Measurements from ENCODE around the gene CCDC85A.

Gene CCDC85A

DNA sequence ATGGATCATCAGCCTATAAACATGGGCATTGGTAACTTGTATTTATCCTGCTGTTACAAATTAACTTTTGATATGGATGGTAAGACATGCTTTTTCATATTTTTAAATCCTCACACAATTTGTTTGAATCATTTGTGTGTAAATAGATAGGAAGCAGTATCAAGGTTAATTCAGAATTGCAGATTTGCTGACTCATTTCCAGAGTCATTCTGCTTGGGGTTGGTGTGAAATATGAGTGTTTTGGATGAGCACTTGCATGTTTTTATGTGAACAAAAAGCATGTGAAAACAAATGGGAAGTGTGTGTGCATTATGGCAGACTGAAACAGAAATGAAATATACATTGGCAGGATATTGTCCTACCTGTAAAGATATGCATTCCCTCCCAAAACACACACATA, 11.8 kb downstream of the CCDC85A start:
- no peak for DNase-seq

DNA sequence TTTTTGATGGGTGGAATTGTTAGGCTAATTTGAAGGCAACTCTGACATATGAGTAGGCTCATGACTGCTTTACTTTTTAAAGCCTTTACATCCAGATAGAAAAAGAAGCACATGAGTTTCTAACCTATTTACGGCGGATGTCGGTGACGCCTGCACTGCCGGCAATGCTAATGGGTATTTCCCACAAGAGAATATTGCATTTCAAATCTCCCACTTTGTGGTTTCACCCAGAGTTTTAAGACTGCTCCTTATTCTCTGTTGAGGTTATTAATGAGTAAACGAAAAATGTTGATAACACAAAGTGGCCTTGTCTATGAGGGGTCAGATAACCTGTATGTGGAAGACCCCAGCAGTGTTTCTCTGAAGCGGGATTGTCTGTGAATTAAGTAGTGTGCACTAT, 14.0 kb downstream of the CCDC85A start:
- no peak for DNase-seq

DNA sequence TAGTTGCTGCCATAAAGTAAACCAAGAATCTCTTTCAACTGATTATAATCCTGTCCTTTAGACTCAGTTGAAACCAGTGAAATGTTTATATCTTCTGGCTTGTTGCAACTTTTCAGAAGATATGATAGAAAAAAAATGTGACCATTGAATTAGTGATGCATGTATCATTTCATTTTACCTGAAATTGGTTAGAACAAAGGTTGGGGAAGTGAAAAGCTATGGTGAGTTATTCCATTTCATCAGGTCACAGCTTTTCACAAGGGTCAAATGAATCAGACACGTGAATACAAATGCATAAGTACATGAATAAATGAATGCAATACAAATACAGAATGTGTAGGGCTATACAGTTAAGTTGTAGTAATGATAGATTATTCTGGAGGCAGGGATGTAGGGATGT, 15.1 kb downstream of the CCDC85A start:
- no peak for DNase-seq

DNA sequence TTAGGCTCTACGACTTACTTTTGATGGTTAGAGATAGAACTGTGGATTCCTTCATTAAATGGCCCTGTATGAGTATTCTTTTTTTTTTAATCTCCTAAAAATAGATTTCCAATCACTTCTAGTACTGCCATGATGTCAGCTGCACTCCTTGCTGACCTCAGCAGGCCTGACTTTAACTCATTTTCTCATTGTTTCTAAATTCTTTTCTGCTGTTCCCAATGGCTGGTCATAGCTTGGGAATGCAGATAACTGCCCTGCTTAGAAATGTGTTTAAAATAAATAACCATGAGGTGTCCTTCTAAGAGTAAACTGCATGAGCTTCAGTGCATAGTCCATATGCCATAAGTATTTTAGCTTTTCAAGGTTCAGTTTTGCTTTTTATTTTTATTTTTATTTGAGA, 15.7 kb downstream of the CCDC85A start:
- DNase-seq, result peak; percentile 64

DNA sequence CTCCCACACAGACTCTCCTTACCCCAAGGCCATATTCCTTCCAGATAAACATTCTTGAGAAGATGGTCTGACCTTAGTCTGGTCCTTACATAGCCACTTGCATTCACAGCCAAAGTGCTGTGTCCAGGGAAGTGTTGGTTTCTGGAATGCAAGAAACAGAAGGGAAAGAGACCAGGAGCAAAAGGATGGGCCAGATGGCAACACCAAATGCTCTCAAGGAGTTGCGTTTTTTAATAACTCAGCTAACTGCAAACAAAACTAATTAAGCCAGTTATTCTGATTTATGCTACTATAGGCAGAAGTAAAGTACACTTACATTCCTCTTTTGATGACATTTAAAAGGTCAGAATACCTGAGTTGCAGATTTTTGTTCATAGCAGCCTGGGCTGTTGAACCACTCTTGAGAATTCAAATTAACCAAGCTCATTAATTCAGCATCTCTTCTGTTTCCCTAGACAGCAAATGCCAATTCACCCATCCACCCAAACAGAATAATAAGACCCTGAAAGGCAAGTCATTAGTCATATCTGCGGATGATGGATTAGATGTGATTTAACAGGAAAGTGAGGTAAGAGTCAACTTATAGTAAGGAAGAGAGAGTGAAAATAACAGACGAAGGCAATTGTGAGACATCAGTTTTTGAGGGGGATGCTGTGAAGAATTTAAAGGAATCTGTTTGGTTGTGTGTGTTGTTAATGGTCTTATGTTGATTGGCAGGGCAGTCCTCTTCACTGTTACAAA, 18.8 kb downstream of the CCDC85A start:
- DNase-seq, result no peak

DNA sequence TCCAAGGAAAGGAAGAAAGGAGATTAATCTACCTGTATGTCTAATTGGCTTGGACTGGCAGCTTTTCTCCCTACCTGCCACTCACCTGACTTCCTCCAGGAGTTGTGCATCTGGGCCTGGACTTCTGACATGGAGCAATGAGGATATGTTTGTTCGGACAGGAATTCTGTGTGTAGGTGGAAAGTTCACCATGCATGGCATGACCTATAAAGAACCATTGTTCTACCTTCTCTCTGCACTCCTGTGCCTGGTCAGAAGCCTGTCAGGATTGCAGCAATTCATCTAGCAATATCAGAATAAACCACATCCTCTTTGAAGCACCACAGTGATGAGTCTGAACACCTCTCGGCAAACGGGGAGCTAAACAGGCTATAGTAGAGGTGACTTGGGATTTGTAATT, 20.8 kb downstream of the CCDC85A start:
- DNase-seq, result no peak

DNA sequence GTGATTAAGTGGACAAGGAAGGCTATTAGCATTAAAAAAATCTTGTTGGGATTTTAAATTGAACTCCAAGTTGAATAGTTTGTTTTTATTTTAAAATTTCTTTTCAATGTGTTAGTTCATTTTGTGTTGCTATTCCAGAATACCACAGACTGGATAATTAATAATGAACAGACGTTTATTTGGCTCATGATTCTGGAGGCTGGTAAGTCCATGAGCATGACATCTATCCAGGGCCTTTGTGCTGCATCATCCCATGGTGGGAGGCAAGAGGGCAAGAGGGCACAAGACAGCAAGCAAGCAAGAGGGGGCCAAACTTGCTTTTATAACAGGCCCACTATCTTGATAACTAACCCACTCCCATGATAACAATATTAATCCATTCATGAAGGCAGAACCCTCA, 22.5 kb downstream of the CCDC85A start:
- no peak for DNase-seq

DNA sequence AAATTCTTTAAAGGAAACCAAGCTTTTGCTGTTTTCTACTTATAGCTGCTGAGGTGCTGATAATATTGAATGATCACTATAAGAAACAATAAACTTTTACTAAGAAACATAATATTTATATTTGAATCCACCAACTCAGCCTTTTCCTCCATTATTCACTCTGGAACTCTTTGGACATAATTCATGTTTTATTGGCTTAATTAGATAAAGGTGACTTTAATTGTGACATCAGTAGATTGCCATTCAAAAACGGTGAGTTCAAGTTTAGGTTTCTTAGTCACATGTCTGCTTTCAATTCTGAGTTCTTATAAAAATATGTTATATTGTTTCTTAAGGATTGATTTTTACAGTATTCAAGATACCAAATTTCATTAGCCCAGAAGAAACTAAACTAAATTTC, 24.0 kb downstream of the CCDC85A start:
- DNase-seq, result no peak

DNA sequence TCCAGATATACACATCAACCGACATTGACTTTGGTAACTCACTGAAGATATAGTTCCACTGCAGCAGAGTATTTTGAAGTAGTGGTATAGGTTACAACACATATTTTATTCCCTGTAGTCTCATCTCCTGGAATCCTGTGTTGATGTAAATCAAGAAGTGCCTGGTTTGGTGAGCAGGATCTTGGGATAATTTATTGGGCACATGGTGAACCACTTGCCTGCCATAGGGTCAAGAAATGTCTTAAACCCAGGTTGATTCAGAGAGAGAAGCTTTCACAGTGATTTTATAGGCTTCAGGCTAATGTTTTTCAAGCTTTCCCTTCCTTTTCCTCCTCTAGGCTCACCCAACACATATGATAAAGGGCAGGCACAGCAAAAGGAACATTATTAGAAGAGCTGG, 24.6 kb downstream of the CCDC85A start:
- no peak for DNase-seq

DNA sequence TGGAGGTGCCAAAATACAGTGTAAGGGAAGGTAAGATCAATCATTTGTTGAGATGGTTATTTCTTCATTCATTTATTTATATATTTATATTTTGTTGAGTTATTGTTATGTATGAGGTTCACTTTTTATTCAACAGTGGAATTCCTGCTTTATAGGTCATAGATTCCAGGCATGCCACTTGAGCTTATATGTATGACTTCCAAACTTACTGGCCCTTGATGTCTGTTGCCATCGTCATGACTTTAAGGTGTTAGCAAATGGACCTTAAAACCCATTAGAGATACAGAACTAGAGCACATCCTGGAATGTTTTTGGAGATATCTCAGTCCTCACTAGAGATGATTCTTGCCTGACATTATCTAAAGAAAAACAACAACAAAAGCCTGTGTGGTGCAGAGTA, 25.9 kb downstream of the CCDC85A start:
- DNase-seq, result no peak

DNA sequence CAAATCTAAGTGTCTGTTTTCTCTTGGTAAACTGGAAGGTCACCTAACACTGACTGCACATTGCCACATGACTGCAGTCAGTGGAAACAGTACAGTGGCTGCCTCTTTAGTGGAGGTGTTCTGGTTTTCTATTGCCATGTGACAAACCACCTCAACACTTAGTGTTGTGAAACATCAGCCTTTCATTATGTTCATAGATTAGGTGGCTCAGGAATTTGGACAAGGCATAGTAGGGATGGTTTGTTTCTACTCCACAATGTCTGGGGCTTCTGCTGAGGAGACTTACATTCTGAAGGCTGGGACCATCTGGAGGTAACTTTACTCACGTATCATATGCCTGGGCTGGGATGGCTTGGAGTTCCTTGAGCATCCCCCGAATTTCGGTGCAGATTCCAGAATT, 26.5 kb downstream of the CCDC85A start:
- DNase-seq, result no peak

DNA sequence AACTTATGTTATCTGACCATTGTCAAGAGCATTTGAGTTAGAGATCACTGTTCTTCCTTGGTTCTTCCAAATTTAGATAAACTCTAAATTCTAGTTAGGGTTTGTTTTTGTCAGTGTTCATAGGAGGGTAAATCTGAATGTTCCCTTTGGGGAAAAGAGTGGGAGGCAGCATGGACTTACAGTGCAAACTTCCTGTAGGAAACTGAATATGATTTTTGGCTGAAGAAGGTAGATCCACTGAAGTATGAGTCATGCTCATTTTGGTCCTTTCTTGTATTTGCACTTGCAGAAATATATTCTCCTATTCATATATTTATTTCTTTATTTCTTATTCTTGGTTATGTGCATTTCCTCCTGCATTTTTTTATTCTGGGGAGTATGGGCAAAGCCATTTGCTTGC, 27.3 kb downstream of the CCDC85A start:
- DNase-seq, result no peak

DNA sequence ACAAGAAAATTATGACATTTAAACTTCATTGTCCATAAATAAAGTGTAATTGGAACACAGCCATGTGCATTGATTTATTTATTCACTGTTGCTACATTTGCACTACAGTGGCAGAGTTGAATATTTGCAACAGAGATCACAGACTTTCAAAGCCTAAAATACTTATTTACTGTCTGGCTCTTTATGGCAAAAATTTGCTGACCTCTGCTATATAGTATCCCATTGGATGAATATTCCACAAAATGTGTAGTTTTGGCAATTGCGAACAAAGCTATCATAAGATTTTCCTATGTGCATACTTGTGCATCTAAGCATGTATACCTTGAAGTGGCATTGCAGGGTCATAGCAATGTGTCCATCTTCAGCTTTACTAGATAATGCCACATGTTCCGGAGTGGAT, 32.1 kb downstream of the CCDC85A start:
- DNase-seq, result no peak

DNA sequence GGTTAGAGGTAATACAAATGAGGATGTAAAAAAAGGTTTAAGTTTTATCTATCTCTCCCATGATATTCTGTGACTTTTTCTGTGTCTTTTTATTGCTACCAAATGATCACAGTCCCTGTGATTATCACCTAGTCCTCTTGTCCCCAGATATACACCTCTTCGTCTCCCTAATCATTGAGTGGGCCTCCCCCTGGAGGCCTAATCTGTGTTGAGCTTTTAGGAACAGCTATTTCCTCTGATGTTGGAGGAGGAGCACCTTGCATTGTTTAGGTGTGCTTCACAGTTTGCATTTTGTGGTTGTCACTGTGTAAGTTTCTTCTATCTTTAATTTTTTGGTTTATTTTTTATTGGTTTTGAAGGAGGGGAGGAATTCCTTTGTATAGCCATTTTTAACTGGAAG, 33.3 kb downstream of the CCDC85A start:
- no peak for DNase-seq

DNA sequence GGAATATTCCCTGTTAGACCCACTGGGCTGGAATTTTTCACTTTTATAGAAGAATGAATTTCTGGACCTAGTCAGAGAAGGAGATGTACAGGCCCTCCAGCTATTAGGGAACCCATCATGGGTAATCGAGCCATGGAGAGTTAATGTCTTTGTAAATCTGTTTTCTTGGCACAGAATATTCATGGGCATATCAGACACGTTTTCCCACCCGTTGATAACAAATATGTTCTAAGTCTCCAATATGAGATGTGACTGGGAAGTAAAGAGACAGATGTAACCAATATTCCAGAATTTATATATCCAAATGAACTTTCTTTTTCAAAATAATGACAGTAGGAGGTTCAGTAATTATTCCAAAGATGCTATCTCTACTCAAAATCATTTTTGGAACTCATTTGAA, 38.7 kb downstream of the CCDC85A start:
- DNase-seq, result no peak

DNA sequence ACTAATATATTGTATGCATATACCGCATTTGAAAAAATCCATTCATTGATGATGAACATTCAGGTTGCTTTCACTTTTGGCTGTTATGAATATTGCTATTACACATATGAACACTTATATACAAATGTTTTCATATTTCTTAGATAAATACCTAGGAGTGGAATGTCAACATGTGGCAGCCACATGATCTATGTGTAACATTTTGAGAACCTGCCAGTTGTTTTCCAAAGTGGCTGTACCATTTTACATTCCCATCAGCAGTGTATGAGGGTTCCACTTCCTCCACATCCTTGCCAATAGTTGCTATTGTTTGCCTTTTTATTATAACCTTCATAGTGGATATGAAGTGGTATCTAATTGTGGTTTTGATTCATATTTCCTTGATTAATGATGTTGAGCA, 40.5 kb downstream of the CCDC85A start:
- DNase-seq, result no peak

DNA sequence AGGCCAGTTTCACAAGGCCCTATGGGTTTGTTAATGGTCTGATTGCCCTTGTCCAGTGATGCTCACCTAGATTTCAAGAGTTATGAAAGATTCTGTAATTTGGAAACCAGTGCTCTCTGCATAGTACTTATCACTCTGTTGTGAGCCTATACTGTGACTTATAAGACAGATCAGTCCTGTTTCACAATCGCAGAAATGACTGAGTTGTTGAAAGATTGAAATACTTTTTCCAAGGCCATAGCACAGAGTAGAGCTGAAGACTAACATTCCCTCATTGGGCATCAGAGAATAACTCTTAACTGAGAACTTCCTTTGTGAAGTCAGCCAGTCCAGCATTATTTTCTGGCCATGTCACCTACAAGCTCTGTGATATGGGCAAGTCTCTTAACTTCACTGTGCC, 44.0 kb downstream of the CCDC85A start:
- DNase-seq, result no peak

DNA sequence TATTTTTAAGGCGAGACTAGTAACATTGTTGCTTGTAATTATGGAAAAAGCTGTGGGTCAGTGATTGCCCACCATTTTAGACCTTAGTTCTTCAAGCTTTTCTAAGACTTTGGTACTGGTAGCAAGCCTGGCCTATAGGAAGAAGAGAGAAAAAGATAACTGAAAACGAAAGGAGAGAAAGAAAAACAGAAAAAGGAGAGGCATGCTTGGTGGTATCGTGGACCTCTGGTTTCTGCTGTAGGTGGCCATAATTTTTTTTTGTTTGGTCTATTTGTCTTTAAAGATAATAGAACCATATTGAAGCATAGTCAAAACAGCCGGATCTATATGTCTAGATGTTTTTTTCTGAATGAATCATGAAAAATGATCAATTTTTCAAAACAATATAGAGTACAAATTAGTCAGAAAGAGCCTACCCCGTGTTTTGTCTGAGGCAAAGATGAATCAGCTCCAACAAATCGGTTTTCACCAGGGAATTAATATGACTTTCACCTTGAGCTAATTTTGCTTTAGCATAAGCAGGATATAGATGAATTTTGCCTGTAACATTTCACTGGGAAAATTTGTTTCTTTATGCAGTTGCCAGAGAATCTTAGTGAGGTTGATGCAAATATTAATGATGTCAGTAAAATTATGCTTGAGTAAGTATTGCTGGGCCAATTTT, 45.7 kb downstream of the CCDC85A start:
- no peak for DNase-seq

DNA sequence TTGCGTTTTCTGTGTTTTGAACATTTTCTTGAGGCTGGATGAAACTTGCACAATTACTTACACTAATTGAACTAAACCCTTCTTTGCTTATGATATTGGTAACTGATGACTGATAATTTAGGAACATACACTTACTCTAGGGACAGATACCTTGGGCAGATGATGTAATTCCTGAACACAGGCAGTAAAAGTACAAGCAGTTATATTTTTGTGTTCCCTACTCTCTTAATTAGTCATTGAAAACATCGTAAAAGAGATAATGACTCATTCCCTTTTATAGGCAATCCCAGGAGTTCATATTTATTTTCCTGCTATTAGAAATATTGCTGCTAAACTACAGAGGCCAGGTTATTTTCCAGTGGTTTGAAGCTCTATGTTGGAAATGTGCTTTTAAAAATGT, 46.4 kb downstream of the CCDC85A start:
- DNase-seq, result peak; percentile 25

DNA sequence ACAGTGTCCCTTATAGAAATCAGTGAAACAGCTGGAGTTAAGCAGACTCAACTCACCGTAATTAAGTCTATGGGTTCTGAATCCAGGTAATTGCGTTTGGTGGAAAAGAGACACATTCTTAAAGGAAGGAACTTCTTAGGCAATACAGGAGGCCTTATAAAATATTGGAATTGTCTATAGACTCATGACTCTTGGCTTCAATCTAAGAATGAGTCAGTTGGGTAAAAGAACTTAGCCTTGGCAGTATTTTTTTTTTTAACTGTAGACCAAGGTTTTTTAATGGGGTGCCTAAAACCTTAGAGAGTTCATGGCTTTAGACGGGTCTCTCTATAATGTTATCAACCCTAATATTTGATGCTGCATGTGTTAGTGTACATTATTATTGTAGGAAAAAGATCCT, 47.6 kb downstream of the CCDC85A start:
- no peak for DNase-seq

DNA sequence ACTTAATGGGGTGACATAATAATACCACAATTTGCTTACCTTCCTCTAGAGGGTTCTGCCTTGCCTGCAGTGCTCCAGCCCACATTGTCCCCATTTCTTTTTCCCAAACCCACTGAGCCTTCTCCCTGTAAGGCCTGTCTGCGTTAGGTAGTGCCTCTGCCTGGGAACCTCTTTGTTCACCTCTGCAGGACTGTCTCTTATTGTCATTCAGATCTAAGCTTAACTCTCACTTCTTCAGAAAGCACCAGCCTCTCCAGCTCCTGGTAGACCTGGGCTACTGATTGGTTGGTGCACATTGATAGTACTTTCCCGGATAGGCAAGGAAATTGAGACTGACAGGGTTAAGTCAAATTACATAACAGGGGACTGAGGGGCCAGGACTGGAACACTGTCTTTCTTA, 49.1 kb downstream of the CCDC85A start:
- DNase-seq, result no peak

DNA sequence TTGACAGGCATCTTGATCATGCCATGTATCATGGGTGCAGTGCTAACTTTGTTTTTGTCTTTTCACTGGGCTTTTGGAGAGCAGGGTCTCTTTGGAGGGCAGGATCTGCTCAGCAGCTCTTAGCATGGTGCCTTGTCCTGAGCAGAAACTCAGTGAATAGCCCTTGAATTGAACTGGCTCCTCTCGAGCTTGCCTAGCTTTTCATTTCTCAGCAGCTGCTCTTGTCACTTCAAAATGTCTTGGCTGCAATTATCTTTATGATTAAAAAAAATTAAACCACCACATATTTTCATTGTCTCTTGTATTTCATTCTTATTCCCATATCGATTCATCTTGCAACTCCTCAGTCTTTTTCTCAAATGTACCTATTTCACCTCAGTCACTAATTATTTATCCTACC, 50.5 kb downstream of the CCDC85A start:
- no peak for DNase-seq

DNA sequence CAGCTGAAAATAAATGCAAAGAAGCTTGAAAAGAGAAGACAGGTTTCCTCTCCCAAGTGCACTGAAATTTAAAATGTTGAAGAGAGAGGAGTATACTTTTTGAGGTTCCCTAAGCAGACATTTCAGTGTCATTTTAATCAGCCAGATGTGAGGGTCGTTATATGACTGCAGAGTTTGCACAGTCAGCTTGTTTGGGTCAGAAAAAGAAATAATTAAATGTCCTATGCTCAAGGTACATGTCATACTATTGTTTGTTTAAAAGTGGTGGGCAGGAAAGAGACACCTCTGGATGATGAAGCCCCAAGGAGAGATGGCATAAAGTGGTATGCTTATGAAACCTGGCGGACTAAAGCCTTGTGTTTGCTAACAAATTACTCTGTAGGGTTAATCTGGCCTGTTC, 55.2 kb downstream of the CCDC85A start:
- no peak for DNase-seq

DNA sequence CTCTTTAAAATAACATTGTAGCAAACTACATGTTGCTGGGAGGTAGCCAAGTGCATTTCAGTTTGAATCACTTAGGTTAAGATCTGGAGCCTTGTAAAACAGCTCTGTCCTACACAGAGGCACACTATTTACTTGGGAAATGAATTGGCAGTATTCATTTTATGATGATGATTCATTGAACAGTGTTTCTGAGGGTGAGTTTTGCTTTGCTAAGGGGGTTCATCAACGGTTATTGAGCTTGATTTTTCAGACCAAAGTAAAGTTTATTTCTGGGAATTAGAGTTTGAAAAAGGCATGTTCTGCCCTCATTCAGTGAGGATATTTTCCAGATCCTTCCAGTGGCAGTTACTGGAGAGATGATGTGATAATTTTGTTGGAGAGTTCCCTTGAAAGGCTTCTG, 55.6 kb downstream of the CCDC85A start:
- no peak for DNase-seq

DNA sequence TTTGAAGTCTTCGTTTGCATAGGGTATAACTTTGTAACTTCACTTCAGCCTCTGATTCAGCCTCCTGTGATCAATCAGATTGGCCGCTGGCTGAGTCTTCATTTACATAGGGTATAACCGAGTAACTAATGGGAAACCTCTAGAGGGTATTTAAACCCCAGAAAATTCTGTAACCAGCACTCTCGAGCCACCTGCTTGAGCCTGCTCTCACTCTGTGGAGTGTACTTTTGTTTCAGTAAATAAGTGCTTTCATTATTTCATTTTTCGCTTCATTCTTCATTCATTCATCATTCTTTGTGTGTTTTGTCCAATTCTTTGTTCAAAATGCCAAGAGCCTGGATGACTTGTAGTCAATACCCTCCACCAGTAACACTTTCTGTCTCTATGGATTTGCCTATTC, 56.4 kb downstream of the CCDC85A start:
- no peak for DNase-seq

Data from kidney glomerular epithelial cell (primary cell).